WERI-Rb-1 (cell line): ENCODE results near the gene NDUFAF5.

Experiments used
- DNase-seq: peaks from one replicate; pipeline ENCODE4 v3.0.0-alpha.2; 2020
- H3K27ac ChIP-seq: fragments of 250-450 bp; sonication (Bioruptor Pico); 2 replicates; pipeline ENCODE4 v1.5.1; 2020; ENCODE audit warnings: mild to moderate bottlenecking, moderate library complexity
- H3K27me3 ChIP-seq: fragments of 250-450 bp; sonication (Bioruptor Pico); 2 replicates; pipeline ENCODE4 v1.5.1; 2021; ENCODE audit warnings: mild to moderate bottlenecking, low read depth, moderate library complexity; ENCODE audit not compliant: insufficient read depth, severe bottlenecking
- H3K36me3 ChIP-seq: fragments of 250-450 bp; sonication (Bioruptor Pico); 2 replicates; pipeline ENCODE4 v1.5.1; 2020; ENCODE audit warnings: mild to moderate bottlenecking, moderate library complexity
- H3K4me3 ChIP-seq: 2 replicates; pipeline ENCODE4 v1.5.1; 2011; ENCODE audit warnings: low read depth, mild to moderate bottlenecking, control low read depth, low read length
- H3K9me3 ChIP-seq: fragments of 250-450 bp; sonication (Bioruptor Pico); 2 replicates; pipeline ENCODE4 v1.5.1; 2021; ENCODE audit warnings: mild to moderate bottlenecking, moderate library complexity; ENCODE audit not compliant: severe bottlenecking
- CTCF ChIP-seq: IDR thresholded peaks from 2 replicates; pipeline ENCODE4 v1.5.1; 2011; ENCODE audit warnings: low read depth, mild to moderate bottlenecking, control low read depth, inconsistent platforms, low read length

NDUFAF5 gene

GRCh38 chr20:13870170-13870748, 85.4 kb downstream of the NDUFAF5 start:
- no peaks in the 10 kb centered on the region for H3K27me3 ChIP-seq
- TF ChIP-seq CTCF = no peak
- no peak for DNase-seq
- no peaks in the 10 kb centered on the region for H3K36me3 ChIP-seq
- no peaks in the 10 kb centered on the region for H3K9me3 ChIP-seq
- no peak overlapping the region for H3K27ac ChIP-seq
- H3K4me3 ChIP-seq = no peak overlapping the region
